ENCODE data around the gene GPX3. TPM values are rescaled to one million over a fixed set of nuclear protein-coding genes. Genes with fewer than 3 reads are reported as not detected.

Gene GPX3
- total RNA-seq, 4 donors from 2014 or later: 2,730 to 12,549 (median 7,201) TPM

- Histone ChIP-seq H3K9me3 (no peaks in the 10 kb centered on the region), H3K27ac (peak overlapping the region; percentile 87 to 92 (median 90)), H3K4me1 (peaks cover 29 to 53% of the 10 kb centered on the region in 2 donors), H3K4me3 (replicated peaks in 1 of 3) (no peak overlapping the region), H3K27me3 (no peaks in the 10 kb centered on the region), H3K36me3 (peaks cover 59 to 68% of the 10 kb centered on the region in 2 donors)
- TF ChIP-seq CTCF (IDR thresholded peaks at IDR 0.05): no peak
- TF ChIP-seq POLR2A (IDR thresholded peaks at IDR 0.05): no peak
- WGBS, 2 donors: 94 to 95% methylated on average over 11 of the region's 11 CpGs
- intact Hi-C loops (cut with DNase I): no loop called here
- no peak for DNase-seq
Measured at GRCh38 chr5:151031554-151031953, 11.2 kb downstream of the GPX3 start.

DNA sequence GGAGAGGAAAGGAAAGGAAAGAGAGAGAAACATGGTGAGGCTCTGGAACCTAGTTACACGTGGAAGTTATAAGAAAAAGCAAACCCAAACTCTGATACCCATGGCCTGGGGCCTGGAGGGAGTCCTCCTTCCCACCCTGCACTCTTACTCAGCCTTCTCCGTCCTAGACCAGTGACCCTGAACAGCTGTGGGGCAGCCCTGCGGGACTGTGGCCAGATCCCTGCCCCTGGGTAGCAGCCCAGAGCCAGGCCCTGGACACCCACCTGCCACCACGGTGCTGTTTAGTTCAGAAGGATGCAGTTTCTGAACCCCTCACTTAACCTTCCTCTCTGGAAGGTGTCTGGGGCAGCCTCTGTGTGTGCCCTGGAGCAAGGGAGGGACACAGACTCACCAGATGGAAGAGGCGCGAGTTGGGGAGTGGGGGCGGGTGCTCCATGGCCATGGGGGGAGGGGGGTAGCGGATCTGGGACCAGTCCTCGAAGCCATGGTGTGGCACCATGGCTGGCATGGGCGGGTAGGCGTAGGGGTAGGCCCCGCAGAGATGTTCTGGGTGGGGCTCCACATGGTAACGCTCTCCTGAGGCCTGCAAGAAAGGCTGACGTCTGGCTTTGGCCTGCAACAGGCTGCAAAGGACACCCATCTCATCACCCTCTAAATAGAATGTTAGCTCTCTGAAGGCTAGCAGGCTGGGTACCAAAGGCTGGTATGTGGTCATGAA is 13.0 kb downstream of the GPX3 start:
- no peak for DNase-seq
- H3K4me3 ChIP-seq (replicated peaks in 1 of 3): no peak overlapping the region
- TF ChIP-seq CTCF (IDR thresholded peaks at IDR 0.05) (no peak), POLR2A (IDR thresholded peaks at IDR 0.05) (no peak)
- H3K9me3 ChIP-seq: no peaks in the 10 kb centered on the region
- peaks cover 30 to 53% of the 10 kb centered on the region in 2 donors for H3K4me1 ChIP-seq
- intact Hi-C loops (cut with DNase I): no loop called here
- 90 to 95% methylated on average over 12 to 14 of the region's 14 CpGs for WGBS, 2 donors
- peaks cover 44 to 53% of the 10 kb centered on the region in 2 donors for H3K36me3 ChIP-seq
- no peaks in the 10 kb centered on the region for H3K27me3 ChIP-seq
- H3K27ac ChIP-seq: peak overlapping the region in 2 of 3 donors; percentile 17 to 42

DNA sequence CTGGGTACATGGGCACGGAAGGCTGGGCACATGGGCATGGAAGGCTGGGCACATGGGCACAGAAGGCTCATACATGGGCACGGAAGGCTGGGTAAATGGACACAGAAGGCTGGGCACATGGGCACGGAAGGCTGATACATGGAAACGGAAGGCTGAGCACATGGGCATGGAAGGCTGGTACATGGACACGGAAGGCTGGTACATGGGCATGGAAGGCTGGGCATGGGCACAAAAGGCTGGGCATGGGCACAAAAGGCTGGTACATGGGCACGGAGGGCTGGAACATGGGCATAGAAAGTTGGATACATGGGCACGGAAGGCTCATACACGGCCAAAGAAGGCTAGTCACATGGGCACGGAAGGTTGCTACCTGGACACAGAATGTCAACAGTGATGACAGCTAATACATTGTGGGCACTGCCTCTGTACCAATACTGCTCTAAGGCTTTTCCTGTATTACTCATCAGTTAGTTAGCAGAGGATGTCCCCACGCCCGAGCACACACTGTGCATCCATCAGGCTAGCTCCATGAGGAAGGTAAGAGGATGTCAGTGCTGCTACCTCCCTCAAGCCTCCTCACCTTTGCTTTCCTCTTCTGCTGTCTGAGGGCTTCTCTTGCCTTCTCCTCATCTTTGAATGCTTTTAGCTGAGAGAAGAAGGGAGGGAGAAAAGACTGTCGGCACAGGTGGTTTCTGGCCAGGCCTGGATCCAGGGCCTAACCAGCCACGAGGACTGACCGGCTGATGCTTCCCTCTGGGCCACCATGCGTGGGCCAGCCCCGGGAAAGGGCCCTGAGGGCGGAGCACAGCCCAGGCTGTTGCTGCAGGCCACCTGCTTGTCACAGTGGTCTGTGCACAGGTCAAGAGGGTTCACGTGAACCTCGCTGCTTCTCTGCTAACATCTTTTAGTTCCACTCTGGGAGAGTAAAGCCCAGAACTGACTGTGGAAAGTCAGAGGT is 14.3 kb downstream of the GPX3 start:
- TF ChIP-seq CTCF (IDR thresholded peaks at IDR 0.05) (no peak), POLR2A (IDR thresholded peaks at IDR 0.05) (no peak)
- Histone ChIP-seq H3K27ac (no peak overlapping the region), H3K9me3 (no peaks in the 10 kb centered on the region), H3K36me3 (peaks cover 37 to 43% of the 10 kb centered on the region in 2 donors), H3K4me1 (peaks cover 42 to 53% of the 10 kb centered on the region in 2 donors), H3K27me3 (no peaks in the 10 kb centered on the region), H3K4me3 (replicated peaks in 1 of 3) (no peak overlapping the region)
- WGBS, 2 donors: 95 to 96% methylated on average over 19 of the region's 19 CpGs
- intact Hi-C loops (cut with DNase I): no loop called here
- no peak for DNase-seq

GRCh38 chr5:151036556-151036955 is 16.2 kb downstream of the GPX3 start:
- peak overlapping the region in 1 of 3 donors; percentile 85 for H3K27ac ChIP-seq
- WGBS, 2 donors: 87 to 90% methylated on average over 6 of the region's 6 CpGs
- TF ChIP-seq CTCF (IDR thresholded peaks at IDR 0.05): no peak
- no peak for TF ChIP-seq POLR2A (IDR thresholded peaks at IDR 0.05)
- no peak for DNase-seq
- peaks cover 44 to 53% of the 10 kb centered on the region in 2 donors for H3K4me1 ChIP-seq
- H3K36me3 ChIP-seq: peaks cover 37 to 43% of the 10 kb centered on the region in 2 donors
- intact Hi-C loops (cut with DNase I): no loop called here
- no peak overlapping the region for H3K4me3 ChIP-seq (replicated peaks in 1 of 3)
- no peaks in the 10 kb centered on the region for H3K9me3 ChIP-seq
- no peaks in the 10 kb centered on the region for H3K27me3 ChIP-seq

Data from thyroid gland (tissue), 4 donors.